IMR-90 (cell line): Measurements from ENCODE around the gene SASS6. TPM values are rescaled to one million over a fixed set of nuclear protein-coding genes. Genes with fewer than 3 reads are reported as not detected.
A peak's percentile ranks its signal among the peaks of the same experiment; 100 is the strongest.

Experiments used
- ATAC-seq: fragments of 200-7000 bp; cut with Tn5 transposase; 2 replicates; pipeline ENCODE4 v1.9.1; 2020; ENCODE audit warnings: low read depth, mild to moderate bottlenecking, moderate library complexity
- BruUV-seq: library from RNA; stranded (reverse); fragments of 400-500 nt; replicated peaks from 2 replicates; lab custom pipeline; 2021; lab: Mats Ljungman, UMichigan
- CTCF ChIA-PET: fragments of 300-600 bp; formaldehyde crosslinking; extraction: SDS; loops from one replicate; lab custom pipeline; 2021; ENCODE audit warnings: antibody characterized with exemption; lab: Yijun Ruan, JAX
- POLR2A ChIA-PET: fragments of 300-600 bp; sonication (Branson Sonifier 250); formaldehyde crosslinking; loops from one replicate; lab custom pipeline; 2022; ENCODE audit warnings: antibody characterized with exemption; ENCODE audit not compliant: unreplicated experiment; lab: Charles Lee
- DNase-seq: peaks from one replicate; pipeline ENCODE4 v3.0.0; 2013
- H2AFZ ChIP-seq: replicated peaks from 2 replicates; pipeline ENCODE3; 2013; ENCODE audit warnings: low read length, mild to moderate bottlenecking; ENCODE audit not compliant: poor library complexity
- H2AK5ac ChIP-seq: 2 replicates; pipeline ENCODE4 v1.6.1; 2013; ENCODE audit warnings: low read depth, low read length, inconsistent platforms
- H2AK9ac ChIP-seq: replicated peaks from 2 replicates; pipeline ENCODE3; 2013; ENCODE audit warnings: mild to moderate bottlenecking, low read depth, low read length, moderate library complexity; ENCODE audit not compliant: poor library complexity
- H2BK120ac ChIP-seq: 2 replicates; pipeline ENCODE4 v1.6.1; 2013; ENCODE audit warnings: low read depth, low read length, inconsistent platforms
- H2BK15ac ChIP-seq: 3 replicates; pipeline ENCODE4 v1.6.1; 2013; ENCODE audit warnings: low read depth, low read length, inconsistent platforms
- H2BK20ac ChIP-seq: 2 replicates; pipeline ENCODE4 v1.6.1; 2013; ENCODE audit warnings: low read depth, mild to moderate bottlenecking, inconsistent platforms, low read length, moderate library complexity
- H2BK5ac ChIP-seq: 2 replicates; pipeline ENCODE4 v1.6.1; 2013; ENCODE audit warnings: mild to moderate bottlenecking, low read depth, low read length, inconsistent platforms; ENCODE audit not compliant: poor library complexity, severe bottlenecking
- H3K14ac ChIP-seq: replicated peaks from 2 replicates; pipeline ENCODE4 v1.6.1; 2013; ENCODE audit warnings: low read depth, low read length, inconsistent platforms
- H3K18ac ChIP-seq: 2 replicates; pipeline ENCODE4 v1.6.1; 2013; ENCODE audit warnings: low read depth, low read length, control low read depth
- H3K23ac ChIP-seq: 2 replicates; pipeline ENCODE4 v1.6.1; 2013; ENCODE audit warnings: low read depth, low read length, inconsistent platforms
- H3K27ac ChIP-seq: 2 replicates; pipeline ENCODE4 v1.5.1; 2013; ENCODE audit warnings: mild to moderate bottlenecking, control low read depth, low read length; ENCODE audit not compliant: insufficient read depth
- H3K27me3 ChIP-seq: 2 replicates; pipeline ENCODE4 v1.6.1; 2013; ENCODE audit warnings: low read length; ENCODE audit not compliant: control insufficient read depth, insufficient read depth
- H3K36me3 ChIP-seq: 2 replicates; pipeline ENCODE4 v1.6.1; 2013; ENCODE audit warnings: low read length, mixed read lengths; ENCODE audit not compliant: control insufficient read depth, insufficient read depth
- H3K4ac ChIP-seq: 2 replicates; pipeline ENCODE4 v1.6.1; 2013; ENCODE audit warnings: low read depth, low read length, inconsistent platforms
- H3K4me1 ChIP-seq: 2 replicates; pipeline ENCODE4 v1.6.1; 2013; ENCODE audit warnings: low read length, mixed read lengths; ENCODE audit not compliant: control insufficient read depth, insufficient read depth
- H3K4me2 ChIP-seq: 2 replicates; pipeline ENCODE4 v1.6.1; 2013; ENCODE audit warnings: low read depth, mild to moderate bottlenecking, control low read depth, low read length, moderate library complexity
- H3K4me3 ChIP-seq: 2 replicates; pipeline ENCODE4 v1.5.1; 2013; ENCODE audit warnings: low read depth, mild to moderate bottlenecking, control low read depth, low read length, moderate library complexity; ENCODE audit not compliant: insufficient read depth
- H3K56ac ChIP-seq: 2 replicates; pipeline ENCODE4 v1.6.1; 2013; ENCODE audit warnings: low read length, inconsistent platforms; ENCODE audit not compliant: insufficient read depth; ENCODE audit errors: extremely low read depth
- H3K79me1 ChIP-seq, 2 experiments: 2 replicates each; pipeline ENCODE4 v1.6.1; 2013; ENCODE audit warnings: low read length in 2 of 2, inconsistent platforms in 1 of 2, low read depth in 1 of 2
- H3K9ac ChIP-seq: 2 replicates; pipeline ENCODE4 v1.6.1; 2013; ENCODE audit warnings: low read depth, low read length, control low read depth
- H3K9me1 ChIP-seq: 2 replicates; pipeline ENCODE4 v1.6.1; 2013; ENCODE audit warnings: low read length, inconsistent platforms; ENCODE audit not compliant: insufficient read depth
- H3K9me3 ChIP-seq: 2 replicates; pipeline ENCODE4 v1.6.1; 2013; ENCODE audit warnings: low read length; ENCODE audit not compliant: control insufficient read depth, insufficient read depth
- H4K20me1 ChIP-seq: 2 replicates; pipeline ENCODE4 v1.6.1; 2013; ENCODE audit warnings: low read length, inconsistent platforms; ENCODE audit not compliant: insufficient read depth
- H4K5ac ChIP-seq: 2 replicates; pipeline ENCODE4 v1.6.1; 2013; ENCODE audit warnings: mild to moderate bottlenecking, low read depth, low read length, control low read depth
- H4K8ac ChIP-seq, 2 experiments: 2 replicates each; pipeline ENCODE4 v1.6.1; 2013; ENCODE audit warnings: low read depth in 2 of 2, low read length in 2 of 2, control low read depth in 1 of 2, inconsistent platforms in 1 of 2
- H4K91ac ChIP-seq: 2 replicates; pipeline ENCODE4 v1.6.1; 2013; ENCODE audit warnings: low read depth, low read length, inconsistent platforms; ENCODE audit not compliant: insufficient read depth
- CEBPB ChIP-seq: IDR thresholded peaks from 2 replicates; pipeline ENCODE4 v1.6.1; 2012; ENCODE audit warnings: low read depth, low read length, improper control_type of control experiment
- ELK1 ChIP-seq: fragments of 150-350 bp; IDR thresholded peaks from 2 replicates; pipeline ENCODE4 v1.6.1; 2016; ENCODE audit warnings: low read depth, mild to moderate bottlenecking, low read length, moderate library complexity, borderline replicate concordance
- FOS ChIP-seq: fragments of 150-350 bp; IDR thresholded peaks from 2 replicates; pipeline ENCODE4 v1.6.1; 2016; ENCODE audit warnings: low read depth, low read length
- MXI1 ChIP-seq: IDR thresholded peaks from 2 replicates; pipeline ENCODE4 v1.6.1; 2012; ENCODE audit warnings: low read depth, mild to moderate bottlenecking, low read length, moderate library complexity, borderline replicate concordance
- WGBS, 2 experiments: methylation state at CpG; one replicate each; pipeline versions ENCODE4 v1.1.5 to v1.1.7; 2013; ENCODE audit warnings: missing lambda C conversion rate in 2 of 2; ENCODE audit not compliant: insufficient read length in 1 of 2; ENCODE audit errors: extremely low coverage in 2 of 2; 5-methylcytosine and 5-hydroxymethylcytosine counted together
- dilution Hi-C: fragments of 300-500 bp; cut with HindIII; formaldehyde crosslinking; loops from one replicate; pipeline ENCODE4 v1.14.3; 2018; ENCODE audit warnings: low sequenced_read_pairs; ENCODE audit not compliant: unreplicated experiment
- in situ Hi-C: fragments of 300-500 bp; cut with MboI; formaldehyde crosslinking; loops from 3 replicates; pipeline ENCODE4 v1.14.3; 2019; ENCODE audit warnings: low sequenced_read_pairs, inconsistent platforms, mixed read lengths
- intact Hi-C: fragments of 100-400 bp; cut with micrococcal nuclease; formaldehyde crosslinking; loops from 2 replicates; pipeline ENCODE4 v1.10.0; 2022
- polyA plus RNA-seq, 3 experiments: library from polyadenylated mRNA; depleted of rRNA; stranded (reverse); fragments of >200 nt; gene quantifications; 2 replicates each; pipeline ENCODE4 v1.2.3, GENCODE V29; 2012; ENCODE audit warnings: low replicate concordance in 1 of 3
- total RNA-seq: library from RNA; depleted of rRNA; stranded (reverse); fragments of >200 nt; gene quantifications from 2 replicates; pipeline ENCODE4 v1.2.3, GENCODE V29; 2012

Gene SASS6
- total and polyA plus RNA-seq, 2 of the 4 experiments (the other 2 are of a cell fraction), result 1.1 to 2.7 TPM

GRCh38 chr1:100100202-100100601, 32.5 kb downstream of the SASS6 start:
- Histone ChIP-seq H4K8ac (no peak overlapping the region), H3K4ac (no peak overlapping the region), H3K9me3 (no peaks in the 10 kb centered on the region), H3K27ac (no peak overlapping the region), H2BK120ac (no peak overlapping the region), H3K9ac (no peak overlapping the region), H3K4me3 (no peak overlapping the region), H2BK20ac (no peak overlapping the region), H3K14ac (no peak overlapping the region), H2BK15ac (no peak overlapping the region), H2AK9ac (no peak overlapping the region), H3K4me2 (no peak overlapping the region; the same call in 1 of the 2 replicates), H3K56ac (no peak overlapping the region), H3K4me1 (peaks cover 1% of the 10 kb centered on the region; the same call in 1 of the 2 replicates), H2AK5ac (no peak overlapping the region), H3K23ac (no peak overlapping the region), H3K9me1 (no peaks in the 10 kb centered on the region), H2BK5ac (no peak overlapping the region), H3K79me1 (no peaks in the 10 kb centered on the region), H3K36me3 (no peaks in the 10 kb centered on the region; the same call in 1 of the 2 replicates), H3K27me3 (no peaks in the 10 kb centered on the region), H4K20me1 (no peaks in the 10 kb centered on the region), H2AFZ (no peak overlapping the region), H4K91ac (no peak overlapping the region), H3K18ac (no peak overlapping the region), H4K5ac (no peak overlapping the region)
- peak; percentile 82 for DNase-seq
- dilution Hi-C loops (no loop called here), in situ Hi-C loops (no loop called here), intact Hi-C loops (no loop called here)
- ChIA-PET POLR2A (no interaction called here), CTCF (no interaction called here)
- no CpG with 5 or more reads among the region's 1 CpG for WGBS, 2 experiments
- no TSS peak for BruUV-seq
- ATAC-seq, result peak; percentile 90
- TF ChIP-seq CEBPB, result 0 out of 2 replicates have a peak, but pooled peaks have one; percentile 15
- TF ChIP-seq MXI1, result no peak
- no peak for TF ChIP-seq ELK1
- no peak for TF ChIP-seq FOS
